Stimulated activated naive CD4-positive, alpha-beta T cell treated with Interleukin-2 at 50 U/mL for 16 hours (primary cell): ENCODE measurements around the gene MEGF11.

Experiments
- DNase-seq: peaks from one replicate; lab custom pipeline; 2025; lab: John Stamatoyannopoulos, UW

MEGF11 gene

DNA sequence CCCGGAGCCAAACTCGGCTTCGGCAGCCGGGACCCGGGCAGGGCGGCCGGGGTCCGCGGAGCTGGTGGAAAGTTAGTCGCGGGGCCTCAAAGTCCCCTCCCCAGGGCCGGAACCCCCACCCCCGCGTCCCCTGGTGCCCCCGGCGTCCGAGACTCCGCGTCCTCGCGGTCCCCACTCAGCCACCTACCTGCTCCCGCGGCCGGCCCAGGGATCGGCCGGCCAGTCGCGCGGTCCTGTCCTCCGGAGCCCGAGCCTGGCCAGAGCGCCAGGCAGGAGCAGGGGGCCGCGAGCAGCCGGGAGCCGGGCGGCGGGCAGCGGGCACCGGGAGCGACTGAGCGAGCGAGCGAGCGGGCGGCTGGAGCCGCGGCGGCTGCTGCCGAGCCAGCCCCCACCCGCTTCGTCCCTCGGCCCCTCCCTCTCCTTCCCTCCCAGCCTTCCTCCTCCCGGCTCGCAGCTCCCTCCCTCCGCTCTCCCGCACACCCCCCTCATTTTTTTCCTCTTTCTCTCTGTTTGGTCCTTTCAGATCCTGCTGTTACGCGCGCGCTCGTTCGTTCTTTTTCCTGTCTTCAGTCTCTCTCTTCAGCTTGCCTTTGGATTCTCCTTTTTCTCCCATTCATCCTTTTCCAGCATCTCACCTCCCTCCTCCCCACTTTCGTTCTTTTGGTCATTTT lies at the start of gene MEGF11:
TSS of gene MEGF11 (minus strand) at position 333 of the 671 bp plus-strand sequence. CDS start 125,347 bp downstream, outside the sequence.
- DNase-seq, result no peak

- DNase-seq, result no peak
Observed at GRCh38 chr15:66302489-66303278, 49.1 kb upstream of the MEGF11 start.

- no peak for DNase-seq
Observed at GRCh38 chr15:66298803-66299251, 45.3 kb upstream of the MEGF11 start.

- DNase-seq, result no peak
Observed at GRCh38 chr15:66296186-66296585, 42.6 kb upstream of the MEGF11 start.

DNA sequence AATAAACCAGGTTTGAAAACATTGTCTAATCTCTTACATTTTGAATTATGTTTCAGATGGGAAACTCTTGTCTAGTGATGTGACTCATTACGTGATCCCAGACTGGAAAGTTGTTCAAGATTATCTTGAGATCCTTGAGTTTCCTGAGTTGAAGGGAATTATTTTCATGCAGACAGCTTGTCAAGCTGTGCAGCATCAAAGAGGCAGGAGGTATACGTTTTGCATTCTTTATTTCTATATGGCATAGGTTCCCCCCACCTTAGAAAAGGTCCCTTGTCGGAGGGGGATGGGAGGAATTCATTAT lies 41.3 kb upstream of the MEGF11 start:
- no peak for DNase-seq

- peak; percentile 15 for DNase-seq
Observed at GRCh38 chr15:66294157-66294931, 40.8 kb upstream of the MEGF11 start.

DNA sequence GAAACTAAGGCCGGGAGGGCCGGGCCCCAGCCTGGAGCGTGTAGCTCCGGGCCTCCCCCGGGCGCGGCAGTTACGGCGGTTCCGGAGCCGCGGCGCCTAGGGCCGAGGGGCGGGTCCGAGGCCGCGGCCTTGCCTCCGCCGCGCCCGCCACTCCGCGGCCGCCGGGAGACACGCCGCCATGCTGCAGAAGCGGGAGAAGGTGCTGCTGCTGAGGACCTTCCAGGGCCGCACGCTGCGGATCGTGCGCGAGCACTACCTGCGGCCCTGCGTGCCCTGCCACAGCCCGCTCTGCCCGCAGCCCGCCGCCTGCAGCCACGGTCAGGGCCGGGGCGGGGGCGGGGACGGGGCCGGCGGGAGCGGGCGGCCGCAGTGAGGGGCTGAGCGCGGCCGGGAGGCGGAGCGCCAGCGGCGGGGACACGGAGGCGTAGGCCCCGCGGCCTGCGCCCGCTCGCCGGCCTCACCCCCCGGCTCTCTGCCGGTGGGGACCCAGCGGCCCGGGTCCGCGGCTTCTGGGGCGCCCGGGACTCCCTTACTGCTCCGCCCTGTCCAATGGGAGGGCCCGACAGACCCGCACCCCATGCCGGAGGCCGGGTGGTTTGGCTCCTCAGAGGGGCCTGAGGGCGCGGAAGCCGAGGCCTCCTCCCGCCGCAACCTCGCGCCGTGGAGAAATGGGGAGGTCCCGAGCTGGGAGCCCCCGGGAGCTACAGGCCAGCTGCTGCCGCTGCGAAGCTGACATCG lies 40.0 kb upstream of the MEGF11 start, which contains the start of gene DIS3L:
TSS of gene DIS3L (plus strand) at position 150 of the 738 bp plus-strand sequence. CDS start at position 179, 29 bp downstream.
- DNase-seq, result peak; percentile 59

DNA sequence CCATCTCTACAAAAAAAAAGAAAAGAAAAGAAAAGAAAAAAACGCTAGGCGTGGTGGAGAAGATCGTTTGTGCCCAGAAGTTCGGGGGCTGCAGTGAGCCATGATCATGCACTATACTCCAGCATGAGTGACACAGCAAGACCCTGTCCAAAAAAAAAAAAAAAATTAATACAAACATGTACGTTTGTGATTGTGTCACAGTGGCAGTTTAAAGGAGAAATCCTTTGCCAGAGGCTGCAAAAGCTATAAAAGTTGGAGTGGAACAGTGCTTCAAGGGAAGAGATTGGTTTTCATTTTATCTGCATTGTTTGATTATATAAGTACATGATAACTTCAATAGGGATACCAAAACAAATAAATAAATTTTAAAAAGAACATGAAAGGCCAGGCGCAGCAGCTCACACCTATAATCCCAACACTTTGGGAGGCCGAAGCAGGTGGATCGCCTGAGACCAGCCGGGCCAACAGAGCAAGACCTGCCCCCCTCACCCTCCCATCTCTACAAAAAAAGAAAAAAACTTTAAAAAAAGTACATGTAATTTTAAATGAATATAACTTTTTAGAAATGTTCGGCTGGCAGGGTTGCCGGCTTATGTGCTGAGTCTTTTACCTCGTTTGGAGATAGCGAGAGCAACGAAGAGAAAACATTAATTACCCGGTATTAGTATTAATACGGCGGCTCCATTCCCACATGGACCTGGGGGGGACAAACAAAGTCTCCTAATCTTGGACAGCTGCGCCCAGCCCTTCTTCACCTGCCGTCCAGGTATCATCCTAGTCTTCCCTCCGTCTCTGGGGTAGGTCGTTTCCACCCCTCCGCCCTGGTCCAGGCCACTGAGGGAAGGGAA lies 39.2 kb upstream of the MEGF11 start:
- DNase-seq, result no peak

GRCh38 chr15:66291816-66292570 lies 38.4 kb upstream of the MEGF11 start:
- no peak for DNase-seq

DNA sequence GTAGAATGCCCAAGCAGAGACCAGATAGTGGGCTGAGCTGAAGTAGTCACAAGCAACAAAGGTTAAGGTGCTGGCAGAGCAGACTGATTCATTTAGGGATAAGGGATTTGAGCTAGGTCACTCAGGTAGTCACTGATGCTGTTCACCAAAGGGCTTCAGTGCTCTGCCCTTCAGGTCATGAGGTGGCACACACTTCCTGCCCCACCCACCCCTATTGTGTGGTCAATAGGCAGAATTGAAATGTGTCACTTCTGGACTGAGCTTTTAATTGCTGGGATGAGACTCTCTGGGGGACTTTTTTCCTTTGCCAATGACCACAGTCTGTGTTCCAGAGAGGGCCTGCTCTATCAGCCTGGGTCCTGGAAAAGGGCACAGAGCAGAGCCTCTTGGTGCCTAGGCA lies 37.0 kb upstream of the MEGF11 start:
- no peak for DNase-seq

- no peak for DNase-seq
Observed at GRCh38 chr15:66290007-66290406, 36.5 kb upstream of the MEGF11 start.

DNA sequence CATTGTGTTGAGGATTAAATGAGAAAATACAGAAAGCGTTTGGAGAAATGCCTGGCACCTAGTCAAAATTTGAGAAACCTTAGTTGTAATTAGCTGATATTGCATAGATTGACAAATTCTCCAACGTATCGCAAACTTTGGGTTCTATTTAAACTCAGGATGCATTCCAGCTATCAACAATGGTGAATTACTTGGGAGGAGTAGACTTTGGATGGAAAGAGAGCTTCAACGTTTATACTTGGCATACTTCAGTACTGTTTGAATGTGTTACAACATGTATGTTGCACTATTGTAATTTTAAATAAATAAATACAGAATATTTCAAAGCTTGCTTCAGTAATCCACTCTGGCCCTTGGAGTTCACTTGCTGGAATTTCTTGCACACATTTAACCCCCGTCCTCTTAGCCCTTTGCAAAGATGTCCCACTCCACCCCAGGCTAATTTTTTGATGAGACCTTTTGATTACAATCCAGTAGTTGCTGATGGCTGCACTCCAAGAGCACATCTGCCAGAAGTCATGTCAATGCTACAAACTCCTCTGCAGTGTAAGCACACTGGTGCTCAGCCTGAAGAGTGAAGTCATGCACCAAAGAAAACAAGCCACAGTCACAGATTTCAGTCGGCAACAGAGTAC lies 35.1 kb upstream of the MEGF11 start:
- no peak for DNase-seq

GRCh38 chr15:66288093-66288492 lies 34.5 kb upstream of the MEGF11 start:
- no peak for DNase-seq

DNA sequence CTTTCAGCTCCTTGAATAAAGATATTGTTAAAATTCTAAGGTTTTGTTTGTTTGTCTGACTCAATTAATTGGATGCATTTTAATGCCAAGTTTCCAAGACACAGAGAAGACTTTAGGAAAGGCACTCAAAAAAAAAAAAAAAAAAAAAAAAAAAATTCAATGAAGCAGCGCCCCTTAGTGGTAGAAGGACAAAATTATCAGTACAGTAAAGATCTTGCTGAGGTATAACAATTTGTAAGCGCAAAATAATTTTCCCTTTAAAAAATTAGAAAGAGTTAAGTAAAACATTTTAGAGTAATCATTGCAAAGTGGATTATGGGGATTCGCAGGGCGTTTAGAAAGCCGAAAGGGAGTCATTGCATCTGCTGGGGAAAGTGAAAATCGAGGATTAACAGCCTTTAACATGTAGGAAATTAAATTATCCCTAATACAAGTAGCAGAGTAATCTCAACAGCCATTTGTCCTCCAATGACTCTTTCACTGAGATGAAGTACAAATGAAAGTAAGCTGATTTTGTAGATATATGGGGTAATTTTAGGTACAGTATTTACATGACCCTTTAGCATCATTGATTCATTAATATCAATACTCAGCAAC lies 34.0 kb upstream of the MEGF11 start:
- DNase-seq, result no peak

- no peak for DNase-seq
Observed at GRCh38 chr15:66285533-66286280, 32.2 kb upstream of the MEGF11 start.

- DNase-seq, result no peak
Observed at GRCh38 chr15:66284271-66284670, 30.7 kb upstream of the MEGF11 start.

- DNase-seq, result no peak
Observed at GRCh38 chr15:66278671-66279070, 25.1 kb upstream of the MEGF11 start.

- no peak for DNase-seq
Observed at GRCh38 chr15:66278056-66278455, 24.5 kb upstream of the MEGF11 start.

- no peak for DNase-seq
Observed at GRCh38 chr15:66276546-66276945, 23.0 kb upstream of the MEGF11 start.
